ENCODE results near the gene RPLP2. TPM values are rescaled to one million over a fixed set of nuclear protein-coding genes. Genes with fewer than 3 reads are reported as not detected.

The RPLP2 gene
- total RNA-seq, 1 experiment from 2014 or later = 1,270 TPM

- Histone ChIP-seq H3F3A (ENCODE audit: insufficient read depth, low read depth) (peaks cover 14% of the 10 kb centered on the region; the same call in 1 of the 2 replicates), H3K4me1 (replicated peaks; ENCODE audit: insufficient read depth) (peaks cover 33% of the 10 kb centered on the region), H2AFZ (no peak overlapping the region), H3K9me2 (ENCODE audit: insufficient read depth) (no peaks in the 10 kb centered on the region), H3K27ac (no peak overlapping the region), H3K4me2 (peak overlapping the region; percentile 84), H3K9me3 (ENCODE audit: insufficient read depth, low read depth) (no peaks in the 10 kb centered on the region), H3K27me3 (ENCODE audit: insufficient read depth, low read depth) (no peaks in the 10 kb centered on the region), H3K36me3 (ENCODE audit: low read depth) (no peaks in the 10 kb centered on the region), H3K4me3 (no peak overlapping the region), H3K79me2 (ENCODE audit: low read depth) (peaks cover 19% of the 10 kb centered on the region), H4K20me1 (ENCODE audit: insufficient read depth) (peaks cover 26% of the 10 kb centered on the region)
- intact Hi-C loops (cut with micrococcal nuclease; ENCODE audit: unreplicated experiment) = no loop called here
- CTCF ChIA-PET = no interaction called here
- no TSS peak for BruUV-seq (replicated peaks)
- no peak for TF ChIP-seq EZH2 (IDR thresholded peaks at IDR 0.05; ENCODE audit: low read depth)
- no peak for TF ChIP-seq CTCF (conservative IDR thresholded peaks at IDR 0.05)
- peak in 1 of 2 experiments; percentile 0 for DNase-seq
- POLR2A ChIA-PET (ENCODE audit: unreplicated experiment) = no interaction called here
Observed at GRCh38 chr11:824942-825341, 15.2 kb downstream of the RPLP2 start.

GRCh38 chr11:825366-826226 is 15.8 kb downstream of the RPLP2 start:
- Histone ChIP-seq H3K4me1 (replicated peaks; ENCODE audit: insufficient read depth) (peaks cover 32% of the 10 kb centered on the region), H3K9me2 (ENCODE audit: insufficient read depth) (no peaks in the 10 kb centered on the region), H3K27me3 (ENCODE audit: insufficient read depth, low read depth) (no peaks in the 10 kb centered on the region), H2AFZ (no peak overlapping the region), H3K4me3 (no peak overlapping the region), H3K4me2 (peak overlapping the region; percentile 84), H3K79me2 (ENCODE audit: low read depth) (peaks cover 13% of the 10 kb centered on the region), H3K9me3 (ENCODE audit: insufficient read depth, low read depth) (no peaks in the 10 kb centered on the region), H3F3A (ENCODE audit: insufficient read depth, low read depth) (peaks cover 11% of the 10 kb centered on the region; the same call in 1 of the 2 replicates), H3K36me3 (ENCODE audit: low read depth) (no peaks in the 10 kb centered on the region), H4K20me1 (ENCODE audit: insufficient read depth) (peaks cover 21% of the 10 kb centered on the region), H3K27ac (peak overlapping the region; percentile 44)
- ChIA-PET CTCF (no interaction called here), POLR2A (ENCODE audit: unreplicated experiment) (no interaction called here)
- intact Hi-C loops (cut with micrococcal nuclease; ENCODE audit: unreplicated experiment) = no loop called here
- TF ChIP-seq CTCF (conservative IDR thresholded peaks at IDR 0.05) (no peak), EZH2 (IDR thresholded peaks at IDR 0.05; ENCODE audit: low read depth) (no peak)
- peak; percentile 56 to 58 for DNase-seq
- BruUV-seq (replicated peaks) = no TSS peak

DNA sequence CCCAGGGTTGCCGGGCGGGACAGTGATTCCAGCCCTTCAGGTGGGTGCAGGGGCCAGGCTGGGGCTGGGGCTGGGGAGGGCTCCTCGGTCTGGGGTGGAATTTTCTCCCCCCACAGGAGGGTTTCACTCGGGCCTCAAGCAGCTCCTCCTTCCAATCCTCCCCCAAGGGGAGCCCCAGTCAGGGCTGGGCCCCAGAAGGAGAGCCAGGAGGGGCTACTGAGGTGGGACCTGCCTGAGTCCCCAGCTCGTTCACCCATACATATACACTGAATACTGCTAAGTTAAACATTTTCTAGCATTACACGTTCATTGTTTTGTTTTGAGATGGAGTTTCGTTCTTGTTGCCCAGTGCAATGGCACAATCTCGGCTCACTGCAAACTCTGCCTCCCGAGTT is 16.5 kb downstream of the RPLP2 start:
- H3K27ac ChIP-seq = no peak overlapping the region
- POLR2A ChIA-PET (ENCODE audit: unreplicated experiment) = no interaction called here
- H3K4me2 ChIP-seq = peak overlapping the region; percentile 84
- H4K20me1 ChIP-seq (ENCODE audit: insufficient read depth) = peaks cover 16% of the 10 kb centered on the region
- no TSS peak for BruUV-seq (replicated peaks)
- peaks cover 8% of the 10 kb centered on the region; the same call in 1 of the 2 replicates for H3F3A ChIP-seq (ENCODE audit: insufficient read depth, low read depth)
- peak in 1 of 2 experiments; percentile 16 for DNase-seq
- no peak for TF ChIP-seq EZH2 (IDR thresholded peaks at IDR 0.05; ENCODE audit: low read depth)
- TF ChIP-seq CTCF (conservative IDR thresholded peaks at IDR 0.05) = no peak
- CTCF ChIA-PET = no interaction called here
- peaks cover 27% of the 10 kb centered on the region for H3K4me1 ChIP-seq (replicated peaks; ENCODE audit: insufficient read depth)
- no peaks in the 10 kb centered on the region for H3K9me2 ChIP-seq (ENCODE audit: insufficient read depth)
- H3K4me3 ChIP-seq = peak overlapping the region; percentile 57; the same call in 1 of the 2 replicates
- intact Hi-C loops (cut with micrococcal nuclease; ENCODE audit: unreplicated experiment) = no loop called here
- no peaks in the 10 kb centered on the region for H3K36me3 ChIP-seq (ENCODE audit: low read depth)
- peaks cover 9% of the 10 kb centered on the region for H3K79me2 ChIP-seq (ENCODE audit: low read depth)
- no peak overlapping the region for H2AFZ ChIP-seq
- no peaks in the 10 kb centered on the region for H3K9me3 ChIP-seq (ENCODE audit: insufficient read depth, low read depth)
- no peaks in the 10 kb centered on the region for H3K27me3 ChIP-seq (ENCODE audit: insufficient read depth, low read depth)
